ENCODE results near the gene ASCC2.

ASCC2 gene

GRCh38 chr22:29816980-29817379 is 21.1 kb downstream of the ASCC2 start:
- DNase-seq (ENCODE audit: low read depth, low spot score): no peak

DNA sequence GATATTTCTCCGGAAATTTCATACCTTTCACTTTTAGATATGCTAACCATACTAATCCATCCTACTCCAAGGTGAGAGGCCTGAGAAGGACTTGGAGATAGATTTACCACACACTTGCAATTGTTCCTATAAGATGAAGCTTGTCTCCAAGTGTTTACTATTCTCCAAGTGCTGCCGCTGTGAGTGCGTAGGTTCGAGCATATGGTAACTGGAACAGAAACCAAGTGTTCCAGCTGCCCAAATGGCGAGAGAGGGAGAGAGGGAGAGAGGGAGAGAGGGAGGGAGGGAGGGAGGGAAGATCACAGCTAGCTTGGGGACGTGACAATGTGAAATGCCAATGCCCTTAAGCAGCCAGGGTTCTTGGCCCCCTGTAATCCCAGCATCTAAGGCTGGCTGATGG is 21.5 kb downstream of the ASCC2 start:
- DNase-seq (ENCODE audit: low read depth, low spot score): no peak

DNA sequence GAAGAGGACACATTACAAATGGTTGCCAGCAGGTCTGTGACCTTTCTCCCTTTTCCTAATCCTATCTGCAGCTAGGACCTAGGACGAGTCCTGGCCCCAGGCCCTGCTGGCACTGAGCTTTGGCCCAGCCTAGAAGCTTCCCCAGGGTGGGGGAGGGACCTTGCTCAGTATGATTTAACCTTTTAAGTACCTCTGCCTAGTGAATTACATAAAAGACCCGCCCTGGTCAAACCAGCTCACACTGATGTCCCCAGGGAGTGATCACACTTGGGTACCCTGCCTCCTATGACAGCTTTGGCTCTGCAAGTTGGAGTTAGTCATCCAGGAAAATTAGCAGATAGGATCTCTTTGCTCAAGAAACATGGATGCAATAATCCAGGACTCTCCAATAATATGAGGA is 21.9 kb downstream of the ASCC2 start:
- DNase-seq (ENCODE audit: low read depth, low spot score): no peak

- DNase-seq (ENCODE audit: low read depth, low spot score): no peak
These were observed 22.5 kb downstream of the ASCC2 start for GRCh38 chr22:29815580-29815979.

DNA sequence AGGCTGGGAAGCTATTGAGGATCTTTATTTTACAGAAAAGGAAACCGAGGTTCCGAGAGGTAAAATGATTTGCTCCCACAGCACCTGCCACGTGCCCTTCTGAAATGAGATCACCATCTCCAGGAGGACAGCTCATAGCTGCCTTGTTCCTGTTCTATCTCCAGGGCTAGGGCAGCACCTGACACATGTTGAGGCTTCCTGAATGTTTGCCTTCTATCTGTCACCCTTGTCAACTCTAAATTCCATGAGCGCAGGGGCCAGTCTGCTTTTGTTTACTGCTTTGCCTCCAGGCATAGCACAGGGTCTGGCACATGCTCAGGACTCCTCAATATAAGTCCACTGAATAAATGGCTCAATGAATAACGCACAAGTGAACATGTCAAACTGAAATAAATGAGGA is 24.1 kb downstream of the ASCC2 start:
- no peak for DNase-seq (ENCODE audit: low read depth, low spot score)

GRCh38 chr22:29813563-29813962 is 24.5 kb downstream of the ASCC2 start:
- no peak for DNase-seq (ENCODE audit: low read depth, low spot score)

DNA sequence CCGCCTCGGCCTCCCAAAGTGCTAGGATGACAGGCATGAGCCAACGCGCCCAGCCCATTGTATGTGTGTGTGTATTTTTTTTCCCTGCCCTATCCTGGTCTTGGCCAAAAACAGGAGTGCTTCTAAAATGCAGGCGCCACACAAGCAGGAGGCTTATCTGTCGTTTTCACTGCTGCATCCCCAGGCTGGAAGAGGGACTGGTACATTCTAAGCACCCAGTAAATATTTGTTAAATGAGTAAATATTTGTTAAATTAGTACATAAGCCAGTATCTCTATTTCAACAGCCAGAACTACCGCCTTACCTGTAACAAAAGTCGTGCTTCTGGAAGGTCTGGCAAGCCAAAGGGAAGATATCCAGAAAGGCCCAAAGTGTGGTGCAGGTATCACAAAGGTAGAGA is 24.9 kb downstream of the ASCC2 start:
- no peak for DNase-seq (ENCODE audit: low read depth, low spot score)

- no peak for DNase-seq (ENCODE audit: low read depth, low spot score)
These were observed 26.7 kb downstream of the ASCC2 start for GRCh38 chr22:29811377-29811776.

DNA sequence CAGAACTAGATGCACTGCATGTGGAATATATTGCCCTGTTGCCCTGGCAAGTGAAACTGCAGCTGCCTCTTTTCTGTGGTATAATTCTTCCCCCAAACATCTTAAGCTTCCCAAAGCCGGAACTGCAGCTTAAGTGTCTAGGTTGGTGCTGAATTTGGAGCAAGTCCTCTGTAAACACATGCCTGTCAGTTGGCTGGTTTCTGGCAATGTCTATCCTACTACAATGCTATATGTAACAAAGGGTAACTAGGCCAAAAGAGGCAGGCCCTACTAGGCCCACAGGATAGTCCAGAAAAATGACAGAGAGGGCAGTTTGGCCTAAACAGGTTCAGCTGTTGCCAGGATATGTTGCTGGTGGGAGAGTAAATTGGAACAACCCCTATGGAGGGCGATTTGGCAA is 27.9 kb downstream of the ASCC2 start:
- no peak for DNase-seq (ENCODE audit: low read depth, low spot score)

GRCh38 chr22:29806196-29806595 is 31.9 kb downstream of the ASCC2 start:
- no peak for DNase-seq (ENCODE audit: low read depth, low spot score)

- no peak for DNase-seq (ENCODE audit: low read depth, low spot score)
These were observed 33.1 kb downstream of the ASCC2 start for GRCh38 chr22:29804985-29805384.

DNA sequence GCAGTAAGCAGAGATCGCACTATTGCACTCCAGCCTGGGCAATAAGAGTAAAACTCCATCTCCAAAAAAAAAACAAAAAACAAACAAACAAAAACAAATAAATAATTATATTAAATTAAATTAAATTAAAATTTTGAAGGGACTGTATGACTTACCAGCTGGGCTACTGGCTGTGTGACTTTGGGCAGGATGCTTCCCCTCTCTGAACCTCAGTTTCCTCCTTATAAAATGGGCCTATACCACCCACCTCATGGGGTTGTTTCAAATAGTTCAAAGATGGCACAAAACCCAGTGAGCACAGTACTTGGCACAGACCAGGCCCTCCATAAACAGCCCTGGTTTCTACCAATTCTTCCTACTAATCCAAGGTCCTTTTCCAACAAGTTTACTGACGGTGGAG is 34.9 kb downstream of the ASCC2 start:
- DNase-seq (ENCODE audit: low read depth, low spot score): no peak

DNA sequence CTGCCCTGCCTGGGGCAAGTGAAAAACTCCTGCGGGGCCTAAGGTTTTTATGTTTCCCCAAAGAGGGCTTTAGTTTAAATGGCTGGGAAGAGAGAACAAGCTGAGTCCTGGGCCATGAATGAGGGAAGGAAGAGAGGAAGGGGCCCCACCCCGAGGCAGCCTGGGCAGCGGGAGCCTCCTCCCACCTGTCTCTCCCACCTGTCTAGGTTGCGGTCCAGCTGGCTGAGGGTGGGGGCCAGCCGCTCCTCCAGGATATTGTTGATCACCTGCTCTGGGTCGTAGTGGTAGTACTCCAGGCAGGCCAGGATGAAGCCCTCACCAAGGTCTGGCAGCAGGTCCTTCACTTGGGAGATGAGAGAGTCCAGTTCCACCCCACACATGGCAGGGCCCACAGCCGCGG is 36.3 kb downstream of the ASCC2 start:
- DNase-seq (ENCODE audit: low read depth, low spot score): no peak

GRCh38 chr22:29801153-29801552 is 36.9 kb downstream of the ASCC2 start:
- DNase-seq (ENCODE audit: low read depth, low spot score): no peak

GRCh38 chr22:29799217-29799680 is 38.8 kb downstream of the ASCC2 start:
- no peak for DNase-seq (ENCODE audit: low read depth, low spot score)

- DNase-seq (ENCODE audit: low read depth, low spot score): no peak
These were observed 39.3 kb downstream of the ASCC2 start for GRCh38 chr22:29798801-29799200.

GRCh38 chr22:29798318-29798717 is 39.8 kb downstream of the ASCC2 start:
- no peak for DNase-seq (ENCODE audit: low read depth, low spot score)

DNA sequence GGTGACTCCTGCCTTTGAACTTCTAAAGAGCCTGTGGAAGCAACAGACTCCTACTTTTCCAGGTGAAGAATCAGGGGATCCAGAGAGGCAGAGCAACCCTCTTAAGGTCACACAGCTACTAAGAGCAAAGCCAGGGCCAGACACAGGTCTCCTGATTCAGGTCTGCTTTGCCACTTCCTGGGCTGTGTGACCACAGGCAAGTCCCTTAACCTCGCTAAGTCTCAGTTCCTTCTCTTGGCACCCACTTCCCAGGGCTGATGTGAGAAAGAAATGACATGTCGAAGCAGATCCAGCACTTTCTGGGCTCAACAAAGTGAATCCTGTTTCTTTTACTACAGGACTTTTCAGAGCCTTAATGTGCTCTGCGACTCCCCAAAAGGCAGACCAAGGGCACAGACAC is 40.7 kb downstream of the ASCC2 start:
- no peak for DNase-seq (ENCODE audit: low read depth, low spot score)

DNA sequence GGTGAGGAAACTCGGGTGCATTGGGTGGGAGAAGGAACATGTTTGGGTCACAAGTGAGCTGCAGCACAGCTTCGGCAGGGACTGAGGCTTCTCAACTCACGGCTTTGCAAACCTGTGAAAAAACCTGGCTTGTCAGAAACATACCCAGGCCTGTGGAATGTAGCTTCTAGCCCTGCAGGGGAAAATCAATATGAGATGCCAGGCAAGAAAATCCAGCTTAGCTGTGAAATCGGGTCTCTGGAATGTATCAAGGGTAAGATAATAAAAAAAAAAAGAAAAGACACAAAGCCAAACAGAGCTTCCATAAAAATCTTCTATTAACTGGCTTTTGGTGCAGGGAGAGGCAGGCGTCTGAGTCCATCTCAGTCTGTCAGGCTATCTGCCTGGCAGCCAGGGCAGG is 42.4 kb downstream of the ASCC2 start:
- DNase-seq (ENCODE audit: low read depth, low spot score): no peak

DNA sequence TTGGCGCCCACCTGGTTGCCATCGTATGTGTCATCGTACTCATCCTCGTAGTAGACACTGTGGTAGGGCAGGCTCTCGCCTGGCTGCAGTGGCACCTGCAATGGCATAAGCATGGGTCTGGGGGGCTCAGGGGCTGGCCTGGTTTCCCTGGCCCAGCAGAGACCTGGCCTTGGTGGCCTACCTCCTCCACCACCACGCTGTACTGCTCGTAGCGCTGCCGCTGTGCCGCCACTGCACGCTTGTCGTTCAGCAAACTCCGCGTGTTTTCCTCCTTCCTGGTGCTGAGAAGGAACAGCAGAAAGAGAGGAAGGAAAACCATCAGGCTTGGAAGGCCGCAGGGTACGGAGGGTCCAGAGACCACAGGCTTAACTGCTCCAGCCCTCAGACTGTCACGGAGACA is 44.7 kb downstream of the ASCC2 start:
- DNase-seq (ENCODE audit: low read depth, low spot score): no peak

GRCh38 chr22:29790061-29790460 is 48.0 kb downstream of the ASCC2 start:
- no peak for DNase-seq (ENCODE audit: low read depth, low spot score)

GRCh38 chr22:29788339-29789279 is 49.5 kb downstream of the ASCC2 start:
- no peak for DNase-seq (ENCODE audit: low read depth, low spot score)

GRCh38 chr22:29787371-29787980 is 50.6 kb downstream of the ASCC2 start:
- DNase-seq (ENCODE audit: low read depth, low spot score): no peak
